GM13976 (cell line): ENCODE data around the gene MCF2L2.

Source experiments
- DNase-seq: peaks from one replicate; pipeline ENCODE4 v3.0.0; 2012; ENCODE audit warnings: low spot score
- CTCF ChIP-seq: IDR thresholded peaks from 2 replicates; pipeline ENCODE4 v1.5.1; 2012; ENCODE audit warnings: borderline replicate concordance, mild to moderate bottlenecking; ENCODE audit not compliant: insufficient read depth; ENCODE audit errors: extremely low read depth, missing control alignments, control extremely low read depth
- in situ Hi-C: fragments of 300-500 bp; cut with MboI; formaldehyde crosslinking; loops from one replicate; pipeline ENCODE4 v1.12.0; 2022; ENCODE audit warnings: low sequenced_read_pairs, mixed read lengths, inconsistent platforms; ENCODE audit not compliant: unreplicated experiment

MCF2L2 gene

GRCh38 chr3:183131186-183131725 is 297.2 kb downstream of the MCF2L2 start:
- in situ Hi-C loops = no loop called here
- DNase-seq = no peak
- no peak for TF ChIP-seq CTCF

- no peak for DNase-seq
- no peak for TF ChIP-seq CTCF
- in situ Hi-C loops = loop anchor here (10.0 kb wide), 2 partner anchors 56 to 256 kb away; no protein-coding TSS in a partner anchor
These were observed 299.2 kb downstream of the MCF2L2 start for GRCh38 chr3:183129243-183129642.

- in situ Hi-C loops = loop anchor here (10.0 kb wide), 2 partner anchors 56 to 256 kb away; no protein-coding TSS in a partner anchor
- no peak for TF ChIP-seq CTCF
- no peak for DNase-seq
These were observed 299.7 kb downstream of the MCF2L2 start for GRCh38 chr3:183128709-183129108.
